Neural cell (in vitro differentiated cells): Measurements from ENCODE around the gene CMTM7.

Source experiments
- EP300 ChIP-seq: fragments of 450-650 bp; conservative IDR thresholded peaks from 2 replicates; pipeline ENCODE4 v1.6.1; 2014; ENCODE audit warnings: antibody characterized with exemption, mild to moderate bottlenecking, moderate library complexity; ENCODE audit not compliant: poor library complexity, severe bottlenecking
- EZH2 ChIP-seq: fragments of 200-600, 300-800 bp; shearing (Covaris generic), sonication (generic); IDR thresholded peaks from 2 replicates; pipeline ENCODE4 v1.6.1; 2014; ENCODE audit warnings: antibody characterized with exemption, low read length, borderline replicate concordance, mild to moderate bottlenecking; ENCODE audit not compliant: insufficient read depth, poor library complexity, severe bottlenecking
- MXI1 ChIP-seq: fragments of 450-650 bp; conservative IDR thresholded peaks from 2 replicates; pipeline ENCODE4 v1.6.1; 2014; ENCODE audit warnings: antibody characterized with exemption, mild to moderate bottlenecking; ENCODE audit not compliant: poor library complexity, severe bottlenecking
- POLR2AphosphoS5 ChIP-seq: IDR thresholded peaks from 2 replicates; pipeline ENCODE4 v1.6.1; 2012
- RAD21 ChIP-seq: fragments of 450-650 bp; conservative IDR thresholded peaks from 2 replicates; pipeline ENCODE4 v1.6.1; 2014; ENCODE audit warnings: antibody characterized with exemption, mild to moderate bottlenecking, moderate library complexity
- SMC3 ChIP-seq: fragments of 450-650 bp; conservative IDR thresholded peaks from 2 replicates; pipeline ENCODE4 v1.6.1; 2014; ENCODE audit warnings: antibody characterized with exemption, mild to moderate bottlenecking, moderate library complexity; ENCODE audit not compliant: poor library complexity
- TAF1 ChIP-seq: IDR thresholded peaks from 2 replicates; pipeline ENCODE4 v1.6.1; 2012; ENCODE audit warnings: low read depth
- TF ChIP-seq, protein P1 (sequence below): fragments of 450-650 bp; IDR thresholded peaks from 2 replicates; pipeline ENCODE4 v1.5.1; 2014; ENCODE audit warnings: antibody characterized with exemption, mild to moderate bottlenecking, moderate library complexity; ENCODE audit not compliant: poor library complexity, severe bottlenecking
- TF ChIP-seq, protein P2 (sequence below): IDR thresholded peaks from 2 replicates; pipeline ENCODE4 v1.6.1; 2012; ENCODE audit warnings: borderline replicate concordance

DNA sequence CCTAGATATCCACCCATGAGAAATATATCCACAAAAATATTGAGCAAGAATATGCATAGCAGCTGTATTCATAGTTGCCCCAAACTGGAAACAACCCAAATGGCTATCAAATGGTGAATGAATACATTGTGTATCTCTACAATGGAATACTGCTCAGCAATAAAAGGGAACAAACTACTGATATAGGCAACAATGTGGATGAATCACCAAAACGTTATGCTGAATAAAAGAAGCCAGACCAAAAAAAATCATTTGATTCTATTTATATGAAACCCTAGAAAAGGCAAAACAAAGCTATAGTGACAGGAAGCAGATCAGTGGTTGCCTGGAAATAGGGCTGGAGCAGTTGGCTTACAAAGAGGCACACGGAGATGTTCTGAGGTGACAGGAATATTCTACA, 15.5 kb upstream of the CMTM7 start:
- no peak for TF ChIP-seq EP300
- TF ChIP-seq, protein P1, sequence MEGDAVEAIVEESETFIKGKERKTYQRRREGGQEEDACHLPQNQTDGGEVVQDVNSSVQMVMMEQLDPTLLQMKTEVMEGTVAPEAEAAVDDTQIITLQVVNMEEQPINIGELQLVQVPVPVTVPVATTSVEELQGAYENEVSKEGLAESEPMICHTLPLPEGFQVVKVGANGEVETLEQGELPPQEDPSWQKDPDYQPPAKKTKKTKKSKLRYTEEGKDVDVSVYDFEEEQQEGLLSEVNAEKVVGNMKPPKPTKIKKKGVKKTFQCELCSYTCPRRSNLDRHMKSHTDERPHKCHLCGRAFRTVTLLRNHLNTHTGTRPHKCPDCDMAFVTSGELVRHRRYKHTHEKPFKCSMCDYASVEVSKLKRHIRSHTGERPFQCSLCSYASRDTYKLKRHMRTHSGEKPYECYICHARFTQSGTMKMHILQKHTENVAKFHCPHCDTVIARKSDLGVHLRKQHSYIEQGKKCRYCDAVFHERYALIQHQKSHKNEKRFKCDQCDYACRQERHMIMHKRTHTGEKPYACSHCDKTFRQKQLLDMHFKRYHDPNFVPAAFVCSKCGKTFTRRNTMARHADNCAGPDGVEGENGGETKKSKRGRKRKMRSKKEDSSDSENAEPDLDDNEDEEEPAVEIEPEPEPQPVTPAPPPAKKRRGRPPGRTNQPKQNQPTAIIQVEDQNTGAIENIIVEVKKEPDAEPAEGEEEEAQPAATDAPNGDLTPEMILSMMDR, result no peak
- no peak for TF ChIP-seq EZH2
- TF ChIP-seq POLR2AphosphoS5, result no peak
- TF ChIP-seq, protein P2, sequence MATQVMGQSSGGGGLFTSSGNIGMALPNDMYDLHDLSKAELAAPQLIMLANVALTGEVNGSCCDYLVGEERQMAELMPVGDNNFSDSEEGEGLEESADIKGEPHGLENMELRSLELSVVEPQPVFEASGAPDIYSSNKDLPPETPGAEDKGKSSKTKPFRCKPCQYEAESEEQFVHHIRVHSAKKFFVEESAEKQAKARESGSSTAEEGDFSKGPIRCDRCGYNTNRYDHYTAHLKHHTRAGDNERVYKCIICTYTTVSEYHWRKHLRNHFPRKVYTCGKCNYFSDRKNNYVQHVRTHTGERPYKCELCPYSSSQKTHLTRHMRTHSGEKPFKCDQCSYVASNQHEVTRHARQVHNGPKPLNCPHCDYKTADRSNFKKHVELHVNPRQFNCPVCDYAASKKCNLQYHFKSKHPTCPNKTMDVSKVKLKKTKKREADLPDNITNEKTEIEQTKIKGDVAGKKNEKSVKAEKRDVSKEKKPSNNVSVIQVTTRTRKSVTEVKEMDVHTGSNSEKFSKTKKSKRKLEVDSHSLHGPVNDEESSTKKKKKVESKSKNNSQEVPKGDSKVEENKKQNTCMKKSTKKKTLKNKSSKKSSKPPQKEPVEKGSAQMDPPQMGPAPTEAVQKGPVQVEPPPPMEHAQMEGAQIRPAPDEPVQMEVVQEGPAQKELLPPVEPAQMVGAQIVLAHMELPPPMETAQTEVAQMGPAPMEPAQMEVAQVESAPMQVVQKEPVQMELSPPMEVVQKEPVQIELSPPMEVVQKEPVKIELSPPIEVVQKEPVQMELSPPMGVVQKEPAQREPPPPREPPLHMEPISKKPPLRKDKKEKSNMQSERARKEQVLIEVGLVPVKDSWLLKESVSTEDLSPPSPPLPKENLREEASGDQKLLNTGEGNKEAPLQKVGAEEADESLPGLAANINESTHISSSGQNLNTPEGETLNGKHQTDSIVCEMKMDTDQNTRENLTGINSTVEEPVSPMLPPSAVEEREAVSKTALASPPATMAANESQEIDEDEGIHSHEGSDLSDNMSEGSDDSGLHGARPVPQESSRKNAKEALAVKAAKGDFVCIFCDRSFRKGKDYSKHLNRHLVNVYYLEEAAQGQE, result no peak
- TF ChIP-seq TAF1, result no peak
- no peak for TF ChIP-seq SMC3
- no peak for TF ChIP-seq RAD21
- TF ChIP-seq MXI1, result no peak
